SU-DHL-6 (cell line): ENCODE measurements around the gene CAPG.
"Not testable (repeated sequence)": the region's sequence is repeated elsewhere in the genome, so short reads cannot be mapped to it uniquely, and the experiment has no call there.

Experiments
- EZH2phosphoT487 ChIP-seq: fragments of 200-600 bp; sonication (generic), shearing (Covaris generic); conservative IDR thresholded peaks from 2 replicates; pipeline ENCODE4 v1.6.1; 2018; ENCODE audit warnings: mild to moderate bottlenecking, antibody characterized with exemption, low read length, moderate library complexity, mixed read lengths
- TF ChIP-seq, protein P1 (sequence below): fragments of 200-600 bp; sonication (generic); IDR thresholded peaks from one replicate; pipeline ENCODE4 v1.5.1; 2017; ENCODE audit warnings: antibody characterized with exemption, mild to moderate bottlenecking, low read length, moderate library complexity; ENCODE audit not compliant: insufficient read depth, poor library complexity, severe bottlenecking

DNA sequence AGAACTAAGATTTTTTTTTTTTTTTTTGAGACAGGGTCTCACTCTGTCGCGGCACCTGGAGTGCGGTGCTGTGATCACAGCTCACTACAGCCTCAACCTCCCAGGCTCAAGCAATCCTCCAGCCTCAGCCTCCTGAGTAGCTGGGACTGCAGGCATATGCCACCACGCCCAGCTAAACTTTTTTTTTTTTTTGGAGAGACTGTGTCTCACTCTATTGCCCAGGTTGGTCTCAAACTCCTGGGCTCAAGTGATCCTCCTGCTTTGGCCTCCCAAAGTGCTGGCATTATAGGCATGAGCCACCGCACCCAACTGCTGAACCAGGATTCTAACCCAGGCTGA lies 4.2 kb upstream of the CAPG start:
- TF ChIP-seq, protein P1, sequence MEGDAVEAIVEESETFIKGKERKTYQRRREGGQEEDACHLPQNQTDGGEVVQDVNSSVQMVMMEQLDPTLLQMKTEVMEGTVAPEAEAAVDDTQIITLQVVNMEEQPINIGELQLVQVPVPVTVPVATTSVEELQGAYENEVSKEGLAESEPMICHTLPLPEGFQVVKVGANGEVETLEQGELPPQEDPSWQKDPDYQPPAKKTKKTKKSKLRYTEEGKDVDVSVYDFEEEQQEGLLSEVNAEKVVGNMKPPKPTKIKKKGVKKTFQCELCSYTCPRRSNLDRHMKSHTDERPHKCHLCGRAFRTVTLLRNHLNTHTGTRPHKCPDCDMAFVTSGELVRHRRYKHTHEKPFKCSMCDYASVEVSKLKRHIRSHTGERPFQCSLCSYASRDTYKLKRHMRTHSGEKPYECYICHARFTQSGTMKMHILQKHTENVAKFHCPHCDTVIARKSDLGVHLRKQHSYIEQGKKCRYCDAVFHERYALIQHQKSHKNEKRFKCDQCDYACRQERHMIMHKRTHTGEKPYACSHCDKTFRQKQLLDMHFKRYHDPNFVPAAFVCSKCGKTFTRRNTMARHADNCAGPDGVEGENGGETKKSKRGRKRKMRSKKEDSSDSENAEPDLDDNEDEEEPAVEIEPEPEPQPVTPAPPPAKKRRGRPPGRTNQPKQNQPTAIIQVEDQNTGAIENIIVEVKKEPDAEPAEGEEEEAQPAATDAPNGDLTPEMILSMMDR = not testable (repeated sequence)
- TF ChIP-seq EZH2phosphoT487 = not testable (repeated sequence)
